Central memory CD4-positive, alpha-beta T cell (primary cell): ENCODE measurements around the gene INAFM1.

Source experiments
- DNase-seq: peaks from one replicate; pipeline ENCODE4 v3.0.0; 2022

The INAFM1 gene

GRCh38 chr19:47310819-47311218 is 36.1 kb downstream of the INAFM1 start:
- DNase-seq: no peak

GRCh38 chr19:47312366-47313006 is 37.8 kb downstream of the INAFM1 start:
- no peak for DNase-seq

- no peak for DNase-seq
Observed at GRCh38 chr19:47313754-47314295, 39.1 kb downstream of the INAFM1 start.

GRCh38 chr19:47315125-47315821 is 40.6 kb downstream of the INAFM1 start:
- DNase-seq: no peak

GRCh38 chr19:47316513-47316912 is 41.8 kb downstream of the INAFM1 start:
- no peak for DNase-seq

- DNase-seq: no peak
Observed at GRCh38 chr19:47319923-47320871, 45.5 kb downstream of the INAFM1 start.

GRCh38 chr19:47321630-47322029 is 46.9 kb downstream of the INAFM1 start:
- DNase-seq: no peak

GRCh38 chr19:47322058-47322457 is 47.4 kb downstream of the INAFM1 start:
- no peak for DNase-seq

- no peak for DNase-seq
Observed at GRCh38 chr19:47323409-47323808, 48.7 kb downstream of the INAFM1 start.

- no peak for DNase-seq
Observed at GRCh38 chr19:47323872-47324271, 49.2 kb downstream of the INAFM1 start.

GRCh38 chr19:47324502-47324901 is 49.8 kb downstream of the INAFM1 start:
- no peak for DNase-seq
